ENCODE measurements around the gene TGFB2. TPM values are rescaled to one million over a fixed set of nuclear protein-coding genes. Genes with fewer than 3 reads are reported as not detected.

TGFB2 gene
- total RNA-seq, 1 experiment from 2014 or later, result 18.7 TPM

DNA sequence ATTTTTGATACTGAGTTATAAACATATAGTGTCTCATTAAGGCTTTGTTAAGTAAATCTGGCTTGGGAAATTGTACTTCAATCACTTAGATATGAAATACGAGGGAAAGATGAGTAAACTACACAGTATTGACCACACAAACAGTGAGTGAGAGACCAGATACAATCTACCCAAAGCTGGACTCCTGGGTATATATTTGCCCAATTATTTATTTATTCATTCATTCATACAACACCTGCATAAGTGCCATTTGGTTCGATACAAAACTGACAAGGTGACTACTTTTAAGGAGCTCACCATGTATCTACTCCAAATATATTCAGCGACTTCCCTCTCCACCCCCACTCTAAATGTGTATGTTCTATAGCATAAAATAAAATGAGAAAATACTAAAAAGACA is 143.4 kb downstream of the TGFB2 start:
- no peak for DNase-seq (ENCODE audit: low spot score)

DNA sequence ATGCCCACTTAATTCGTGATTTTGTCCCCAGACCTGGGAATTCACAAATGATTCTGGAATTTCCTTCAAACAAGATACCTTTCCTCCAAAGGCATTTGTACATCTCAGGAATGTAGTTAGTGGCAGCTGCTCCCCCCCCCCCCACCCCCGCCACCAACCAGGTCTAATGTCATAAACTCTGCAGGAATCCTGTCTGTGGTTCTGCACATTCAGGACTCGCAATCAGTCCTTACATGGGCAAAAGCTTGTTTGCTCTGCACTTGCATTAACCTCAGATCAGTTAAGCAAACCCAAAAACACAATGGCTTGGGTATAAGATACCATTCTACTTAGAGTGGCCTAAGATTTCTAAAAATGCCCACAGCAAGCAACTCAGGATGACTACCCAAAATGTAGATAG is 143.8 kb downstream of the TGFB2 start:
- peak; percentile 96 for DNase-seq (ENCODE audit: low spot score)

DNA sequence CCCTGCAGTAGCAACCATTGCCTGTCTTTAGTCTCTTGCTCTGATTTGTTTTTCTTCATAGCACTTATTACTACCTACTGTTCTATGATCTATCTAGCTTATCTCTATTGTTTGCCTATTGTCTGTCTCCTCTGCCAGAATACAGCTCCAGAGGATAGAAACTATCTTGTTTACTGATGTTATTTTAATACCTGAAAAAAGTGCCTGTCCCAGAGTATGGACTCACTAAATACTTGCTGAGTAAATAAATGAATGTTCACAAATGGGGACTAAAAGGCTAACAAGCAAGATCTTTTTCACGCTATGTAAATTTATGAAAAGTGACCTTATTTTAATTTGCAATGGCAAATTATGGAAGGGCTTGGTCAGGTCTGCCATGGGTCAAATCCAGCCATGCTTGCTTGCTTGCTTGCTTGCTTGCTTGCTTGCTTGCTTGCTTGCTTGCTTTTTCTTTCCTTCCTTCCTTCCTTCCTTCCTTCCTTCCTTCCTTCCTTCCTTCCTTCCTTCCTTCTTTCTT is 145.3 kb downstream of the TGFB2 start:
- DNase-seq (ENCODE audit: low spot score), result no peak

- DNase-seq (ENCODE audit: low spot score), result no peak
Observed at GRCh38 chr1:218492874-218493273, 147.7 kb downstream of the TGFB2 start.

GRCh38 chr1:218493986-218494385 is 148.8 kb downstream of the TGFB2 start:
- no peak for DNase-seq (ENCODE audit: low spot score)

Other genes starting within 250 kb of the TGFB2 start
- 5.5 and 5.8 TPM in 2 replicates for gene RRP15, start 60.0 kb upstream of the TGFB2 start, total RNA-seq (2014; rRNA removed; shearing (Covaris generic))